Measurements from ENCODE around the gene RAD51B. TPM values are rescaled to one million over a fixed set of nuclear protein-coding genes. Genes with fewer than 3 reads are reported as not detected.
"Not testable (repeated sequence)": the region's sequence is repeated elsewhere in the genome, so short reads cannot be mapped to it uniquely, and the experiment has no call there.

The RAD51B gene
- total and polyA plus RNA-seq, 3 donors from 2014 or later = 5.5 to 22.5 (median 19.1) TPM

GRCh38 chr14:68427550-68427890, 607.9 kb downstream of the RAD51B start:
- intact Hi-C loops (cut with DNase I; ENCODE audit: low total_unique reads) = no loop called here
- Histone ChIP-seq H3K4me3 (no peak overlapping the region), H3K27ac (no peak overlapping the region), H3K36me3 (ENCODE audit: low read depth, missing control alignments) (no peaks in the 10 kb centered on the region), H3K27me3 (no peaks in the 10 kb centered on the region), H3K9me3 (no peaks in the 10 kb centered on the region), H3K4me1 (no peaks in the 10 kb centered on the region)
- no peak for TF ChIP-seq POLR2A (IDR thresholded peaks at IDR 0.05)
- DNase-seq = no peak

GRCh38 chr14:68428900-68429299, 609.3 kb downstream of the RAD51B start:
- intact Hi-C loops (cut with DNase I; ENCODE audit: low total_unique reads); H3K27ac ChIP-seq; H3K36me3 ChIP-seq (ENCODE audit: low read depth, missing control alignments); H3K4me1 ChIP-seq; H3K9me3 ChIP-seq; H3K27me3 ChIP-seq; DNase-seq; H3K4me3 ChIP-seq: not testable (repeated sequence)
- WGBS, 2 donors = 92 to 98% methylated on average over 5 of the region's 5 CpGs

- H3K4me1 ChIP-seq; H3K4me3 ChIP-seq; intact Hi-C loops (cut with DNase I; ENCODE audit: low total_unique reads); H3K27me3 ChIP-seq; H3K36me3 ChIP-seq (ENCODE audit: low read depth, missing control alignments); H3K27ac ChIP-seq; H3K9me3 ChIP-seq: not testable (repeated sequence)
- WGBS, 2 donors = 81 to 92% methylated on average over 6 of the region's 6 CpGs
- peak; percentile 32 for DNase-seq
Measured at GRCh38 chr14:68434173-68434572, 614.6 kb downstream of the RAD51B start.

- H3K36me3 ChIP-seq (ENCODE audit: low read depth, missing control alignments); DNase-seq; H3K27me3 ChIP-seq; H3K4me3 ChIP-seq; H3K9me3 ChIP-seq; intact Hi-C loops (cut with DNase I; ENCODE audit: low total_unique reads); H3K4me1 ChIP-seq; H3K27ac ChIP-seq: not testable (repeated sequence)
Measured at GRCh38 chr14:68435631-68436030, 616.1 kb downstream of the RAD51B start.

GRCh38 chr14:68439676-68440075, 620.1 kb downstream of the RAD51B start:
- no peaks in the 10 kb centered on the region for H3K27me3 ChIP-seq
- no peak overlapping the region for H3K27ac ChIP-seq
- H3K4me3 ChIP-seq = no peak overlapping the region
- no peak for TF ChIP-seq CTCF (IDR thresholded peaks at IDR 0.05)
- TF ChIP-seq POLR2A (IDR thresholded peaks at IDR 0.05) = no peak
- intact Hi-C loops (cut with DNase I; ENCODE audit: low total_unique reads) = no loop called here
- H3K9me3 ChIP-seq = no peaks in the 10 kb centered on the region
- WGBS, 2 donors = 70 to 84% methylated on average over 2 of the region's 2 CpGs
- H3K36me3 ChIP-seq (ENCODE audit: low read depth, missing control alignments) = no peaks in the 10 kb centered on the region
- peaks cover 3% of the 10 kb centered on the region for H3K4me1 ChIP-seq
- DNase-seq = no peak

GRCh38 chr14:68440820-68441219, 621.2 kb downstream of the RAD51B start:
- TF ChIP-seq POLR2A (IDR thresholded peaks at IDR 0.05) = no peak
- TF ChIP-seq CTCF (IDR thresholded peaks at IDR 0.05) = no peak
- no peak for DNase-seq
- no peak overlapping the region for H3K27ac ChIP-seq
- no peaks in the 10 kb centered on the region for H3K9me3 ChIP-seq
- H3K4me3 ChIP-seq = no peak overlapping the region
- intact Hi-C loops (cut with DNase I; ENCODE audit: low total_unique reads) = no loop called here
- no peaks in the 10 kb centered on the region for H3K27me3 ChIP-seq
- H3K36me3 ChIP-seq (ENCODE audit: low read depth, missing control alignments) = no peaks in the 10 kb centered on the region
- H3K4me1 ChIP-seq = peaks cover 6% of the 10 kb centered on the region

- 86% methylated on average over 3 of the region's 3 CpGs for WGBS, 2 donors
- no peaks in the 10 kb centered on the region for H3K9me3 ChIP-seq
- H3K4me3 ChIP-seq = no peak overlapping the region
- intact Hi-C loops (cut with DNase I; ENCODE audit: low total_unique reads) = no loop called here
- DNase-seq = no peak
- H3K36me3 ChIP-seq (ENCODE audit: low read depth, missing control alignments) = no peaks in the 10 kb centered on the region
- H3K4me1 ChIP-seq = peaks cover 6% of the 10 kb centered on the region
- TF ChIP-seq CTCF (IDR thresholded peaks at IDR 0.05) (no peak), POLR2A (IDR thresholded peaks at IDR 0.05) (no peak)
- H3K27ac ChIP-seq = no peak overlapping the region
- no peaks in the 10 kb centered on the region for H3K27me3 ChIP-seq
Measured at GRCh38 chr14:68441542-68441941, 622.0 kb downstream of the RAD51B start.
